HepG2 (cell line): ENCODE results near the gene FAM117A. TPM values are rescaled to one million over a fixed set of nuclear protein-coding genes. Genes with fewer than 3 reads are reported as not detected.

ENCODE experiments used
- ATAC-seq: fragments of 200-7000 bp; cut with Tn5 transposase; 3 replicates; pipeline ENCODE4 v1.9.1; 2020; ENCODE audit warnings: mild to moderate bottlenecking, moderate library complexity
- BruUV-seq: library from RNA; stranded (reverse); fragments of 400-500 nt; replicated peaks from 2 replicates; lab custom pipeline; 2021; lab: Mats Ljungman, UMichigan
- CTCF ChIA-PET: fragments of 300-600 bp; formaldehyde crosslinking; extraction: SDS; loops from one replicate; lab custom pipeline; 2021; ENCODE audit warnings: low total read pairs, inconsistent platforms, low intra/inter-chr PET ratio; lab: Yijun Ruan, JAX
- POLR2A ChIA-PET: fragments of 350-600 bp; sonication (Branson Sonifier 250); formaldehyde crosslinking; loops from one replicate; lab custom pipeline; 2020; ENCODE audit warnings: antibody characterized with exemption, inconsistent platforms; lab: Yijun Ruan, JAX
- DNase-seq: peaks from one replicate; pipeline ENCODE4 v3.0.0-alpha.2; 2015; ENCODE audit warnings: low spot score
- FAIRE-seq: peaks from 3 replicates; lab custom pipeline; 2011; peaks lifted over from hg19 to GRCh38; lab: Jason Lieb, UNC
- H2AFZ ChIP-seq: one replicate; pipeline ENCODE4 v1.6.1; 2011; ENCODE audit warnings: low read length, inconsistent platforms
- H3K27ac ChIP-seq: fragments of 300-600 bp; 3 replicates; pipeline ENCODE4 v1.8.0; 2011; ENCODE audit warnings: mixed run types, mild to moderate bottlenecking, mixed read lengths, low read length, inconsistent platforms; ENCODE audit not compliant: insufficient read depth; ENCODE audit errors: extremely low read length
- H3K27me3 ChIP-seq, 2 experiments: fragments of 200-600 bp in 1 of 2; 2 replicates in 1 of 2; 3 replicates in 1 of 2; pipeline versions ENCODE4 v1.6.0 to v1.8.0; 2011; ENCODE audit warnings: low read length in 2 of 2, mild to moderate bottlenecking in 2 of 2, moderate library complexity in 2 of 2, inconsistent platforms in 1 of 2; ENCODE audit not compliant: insufficient read depth in 2 of 2, control insufficient read depth in 1 of 2
- H3K36me3 ChIP-seq, 2 experiments: fragments of 200-600 bp in 1 of 2; replicated peaks in 1 of 2; 2 replicates in 1 of 2; 3 replicates in 1 of 2; pipeline versions ENCODE4 v1.5.1 to v1.8.0; 2011; ENCODE audit warnings: low read length in 2 of 2, inconsistent platforms in 1 of 2; ENCODE audit not compliant: insufficient read depth in 2 of 2, control insufficient read depth in 1 of 2
- H3K4me1 ChIP-seq: 2 replicates; pipeline ENCODE4 v1.5.1; 2012; ENCODE audit warnings: low read length, inconsistent platforms; ENCODE audit not compliant: insufficient read depth
- H3K4me2 ChIP-seq: 2 replicates; pipeline ENCODE4 v1.6.0; 2011; ENCODE audit warnings: low read depth, low read length, inconsistent platforms
- H3K4me3 ChIP-seq, 3 experiments: fragments of 200-600 bp in 1 of 3; sonication (generic), shearing (Covaris generic) in 1 of 3; replicated peaks in 1 of 3; 2 replicates each; pipeline ENCODE4 v1.5.1; 2011 to 2016; ENCODE audit warnings: low read length in 3 of 3, inconsistent platforms in 2 of 3, low read depth in 2 of 3, mild to moderate bottlenecking in 2 of 3, control low read depth in 1 of 3, mixed read lengths in 1 of 3; ENCODE audit not compliant: insufficient read depth in 1 of 3
- H3K79me2 ChIP-seq: one replicate; pipeline ENCODE4 v1.6.1; 2011; ENCODE audit warnings: low read length, inconsistent platforms; ENCODE audit not compliant: insufficient read depth
- H3K9ac ChIP-seq: 2 replicates; pipeline ENCODE4 v1.6.0; 2011; ENCODE audit warnings: mild to moderate bottlenecking, low read depth, low read length, inconsistent platforms; ENCODE audit not compliant: insufficient read depth
- H3K9me3 ChIP-seq: 2 replicates; pipeline ENCODE4 v1.5.1; 2012; ENCODE audit warnings: mild to moderate bottlenecking, low read length
- H4K20me1 ChIP-seq: 2 replicates; pipeline ENCODE4 v1.6.0; 2011; ENCODE audit warnings: inconsistent platforms, mild to moderate bottlenecking, low read length, moderate library complexity; ENCODE audit not compliant: insufficient read depth
- HOXA9 ChIP-seq: sonication (generic); formaldehyde crosslinking; IDR thresholded peaks from 2 replicates; pipeline ENCODE4 v1.8.1; 2022; ENCODE audit warnings: missing genetic modification reagents, mild to moderate bottlenecking, moderate library complexity, borderline replicate concordance
- PAXIP1 ChIP-seq: sonication (generic); formaldehyde crosslinking; conservative IDR thresholded peaks from 2 replicates; pipeline ENCODE4 v1.4.0; 2020; ENCODE audit warnings: mild to moderate bottlenecking, missing genetic modification reagents, moderate library complexity
- RBM22 ChIP-seq: fragments of 200-400 bp; formaldehyde crosslinking; optimal IDR thresholded peaks from 2 replicates; pipeline ENCODE3; 2017; ENCODE audit warnings: mild to moderate bottlenecking, low read length, moderate library complexity
- ZNF225 ChIP-seq: sonication (generic); formaldehyde crosslinking; IDR thresholded peaks from 2 replicates; pipeline ENCODE4 v1.4.0; 2020; ENCODE audit warnings: mild to moderate bottlenecking, missing genetic modification reagents
- ZNF44 ChIP-seq: sonication (generic); formaldehyde crosslinking; IDR thresholded peaks from 2 replicates; pipeline ENCODE4 v1.5.1; 2020; ENCODE audit warnings: mild to moderate bottlenecking, missing genetic modification reagents
- ZNF672 ChIP-seq: sonication (generic); formaldehyde crosslinking; IDR thresholded peaks from 2 replicates; pipeline ENCODE4 v1.8.1; 2022; ENCODE audit warnings: missing genetic modification reagents
- WGBS: methylation state at CpG from one replicate; pipeline ENCODE4 v1.1.6; 2017; ENCODE audit warnings: low lambda C conversion rate; 5-methylcytosine and 5-hydroxymethylcytosine counted together
- in situ Hi-C: cut with HindIII; loops from 2 replicates; pipeline ENCODE4 v1.10.0; 2017; ENCODE audit warnings: low pct_unique_long_range_greater_than_20kb; ENCODE audit not compliant: extremely low pct_ligation_motif_present
- intact Hi-C: fragments of 100-400 bp; cut with micrococcal nuclease; formaldehyde crosslinking; loops from one replicate; pipeline ENCODE4 v1.10.0; 2022; ENCODE audit not compliant: unreplicated experiment
- polyA plus RNA-seq, 8 experiments: library from polyadenylated mRNA; depleted of rRNA in 3 of 8; stranded (reverse) in 7 of 8; unstranded in 1 of 8; fragments of >200 nt; fragmentation: Illumina TruSeq in 4 of 8; extraction: Trizol in 4 of 8; gene quantifications; 2 replicates each; pipeline versions ENCODE4 v1.2.1 to v1.2.3, GENCODE V29; 2011 to 2016; ENCODE audit warnings: low read depth in 4 of 8, missing spikeins in 1 of 8, mixed read lengths in 1 of 8; ENCODE audit not compliant: insufficient read depth in 1 of 8
- total RNA-seq, 5 experiments: library from RNA; depleted of rRNA; stranded (reverse); fragments of >200 nt; fragmentation: Illumina TruSeq; extraction: Trizol; gene quantifications; 2 replicates each; pipeline ENCODE4 v1.2.3, GENCODE V29; 2016; ENCODE audit warnings: low read depth in 1 of 5

FAM117A gene
- total and polyA plus RNA-seq, 2 of the 13 experiments (the other 11 are each of a cell fraction or from before 2014, with no cell fraction given): 12.1 to 19.8 TPM

GRCh38 chr17:49728425-49728824 lies 35.5 kb downstream of the FAM117A start:
- no peak for FAIRE-seq
- Histone ChIP-seq H3K27me3 (no peaks in the 10 kb centered on the region), H3K9me3 (no peaks in the 10 kb centered on the region), H3K4me3 (no peak overlapping the region), H3K36me3 (peaks cover 4 to 13% of the 10 kb centered on the region in 2 experiments; a peak in 4 of 5 replicates), H4K20me1 (no peaks in the 10 kb centered on the region), H2AFZ (no peak overlapping the region), H3K27ac (no peak overlapping the region), H3K4me1 (no peaks in the 10 kb centered on the region), H3K4me2 (no peak overlapping the region), H3K79me2 (no peaks in the 10 kb centered on the region), H3K9ac (no peak overlapping the region)
- ChIA-PET CTCF (no interaction called here), POLR2A (no interaction called here)
- no peak for DNase-seq
- 79% methylated on average over 5 of the region's 5 CpGs for WGBS
- ATAC-seq: no peak
- BruUV-seq: no TSS peak
- TF ChIP-seq HOXA9 (no peak), ZNF672 (CRISPR knock-in tag) (no peak)
- intact Hi-C loops: no loop called here
- in situ Hi-C loops: no loop called here

- H3K4me2 ChIP-seq: no peak overlapping the region
- in situ Hi-C loops: no loop called here
- no peak overlapping the region for H3K27ac ChIP-seq
- H3K4me1 ChIP-seq: no peaks in the 10 kb centered on the region
- H3K9ac ChIP-seq: no peak overlapping the region
- no peak overlapping the region for H3K4me3 ChIP-seq
- no peak overlapping the region for H2AFZ ChIP-seq
- ATAC-seq (no peak), DNase-seq (no peak), FAIRE-seq (no peak)
- H3K27me3 ChIP-seq: no peaks in the 10 kb centered on the region
- H4K20me1 ChIP-seq: no peaks in the 10 kb centered on the region
- no peaks in the 10 kb centered on the region for H3K79me2 ChIP-seq
- H3K36me3 ChIP-seq: peaks cover 3 to 17% of the 10 kb centered on the region in 2 experiments; a peak in 4 of 5 replicates
- intact Hi-C loops: no loop called here
- WGBS: 98% methylated on average over 4 of the region's 4 CpGs
- POLR2A ChIA-PET: no interaction called here
- TF ChIP-seq ZNF44 (CRISPR knock-in tag) (no peak), PAXIP1 (no peak), ZNF225 (CRISPR knock-in tag) (no peak), RBM22 (no peak)
- no TSS peak for BruUV-seq
- CTCF ChIA-PET: no interaction called here
- H3K9me3 ChIP-seq: no peaks in the 10 kb centered on the region
These were observed 36.6 kb downstream of the FAM117A start for GRCh38 chr17:49727380-49727779.
